ENCODE results near the gene F2RL3. TPM values are rescaled to one million over a fixed set of nuclear protein-coding genes. Genes with fewer than 3 reads are reported as not detected.
"Not testable (repeated sequence)": the region's sequence is repeated elsewhere in the genome, so short reads cannot be mapped to it uniquely, and the experiment has no call there.

F2RL3 gene
- total RNA-seq, 2 donors from 2014 or later, result 1.6 to 2.1 TPM

- 76 to 83% methylated on average over 1 of the region's 1 CpG for WGBS, 2 donors
- H3K27me3 ChIP-seq, result no peaks in the 10 kb centered on the region
- ATAC-seq (no peak), DNase-seq (no peak)
- intact Hi-C loops (cut with DNase I), result no loop called here
- TF ChIP-seq POLR2A (IDR thresholded peaks at IDR 0.05), result no peak
- TF ChIP-seq, protein P1, sequence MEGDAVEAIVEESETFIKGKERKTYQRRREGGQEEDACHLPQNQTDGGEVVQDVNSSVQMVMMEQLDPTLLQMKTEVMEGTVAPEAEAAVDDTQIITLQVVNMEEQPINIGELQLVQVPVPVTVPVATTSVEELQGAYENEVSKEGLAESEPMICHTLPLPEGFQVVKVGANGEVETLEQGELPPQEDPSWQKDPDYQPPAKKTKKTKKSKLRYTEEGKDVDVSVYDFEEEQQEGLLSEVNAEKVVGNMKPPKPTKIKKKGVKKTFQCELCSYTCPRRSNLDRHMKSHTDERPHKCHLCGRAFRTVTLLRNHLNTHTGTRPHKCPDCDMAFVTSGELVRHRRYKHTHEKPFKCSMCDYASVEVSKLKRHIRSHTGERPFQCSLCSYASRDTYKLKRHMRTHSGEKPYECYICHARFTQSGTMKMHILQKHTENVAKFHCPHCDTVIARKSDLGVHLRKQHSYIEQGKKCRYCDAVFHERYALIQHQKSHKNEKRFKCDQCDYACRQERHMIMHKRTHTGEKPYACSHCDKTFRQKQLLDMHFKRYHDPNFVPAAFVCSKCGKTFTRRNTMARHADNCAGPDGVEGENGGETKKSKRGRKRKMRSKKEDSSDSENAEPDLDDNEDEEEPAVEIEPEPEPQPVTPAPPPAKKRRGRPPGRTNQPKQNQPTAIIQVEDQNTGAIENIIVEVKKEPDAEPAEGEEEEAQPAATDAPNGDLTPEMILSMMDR (IDR thresholded peaks at IDR 0.05), result no peak
- H3K4me1 ChIP-seq, result no peaks in the 10 kb centered on the region
- peaks cover 0 to 4% (median 0%) of the 10 kb centered on the region in 3 donors for H3K9me3 ChIP-seq
- no peak overlapping the region for H3K27ac ChIP-seq
- no peaks in the 10 kb centered on the region for H3K36me3 ChIP-seq (replicated peaks in 1 of 2; ENCODE audit: insufficient read depth in 1 of 2, low read depth in 2 of 2)
- H3K4me3 ChIP-seq, result no peak overlapping the region
Measured at GRCh38 chr19:16934489-16934888, 45.7 kb downstream of the F2RL3 start.

GRCh38 chr19:16936901-16937300 lies 48.1 kb downstream of the F2RL3 start:
- TF ChIP-seq POLR2A (IDR thresholded peaks at IDR 0.05), result no peak
- TF ChIP-seq, protein P1 (IDR thresholded peaks at IDR 0.05), result no peak
- Histone ChIP-seq H3K27ac (no peak overlapping the region), H3K4me1 (no peaks in the 10 kb centered on the region), H3K27me3 (no peaks in the 10 kb centered on the region), H3K4me3 (no peak overlapping the region), H3K36me3 (replicated peaks in 1 of 2; ENCODE audit: insufficient read depth in 1 of 2, low read depth in 2 of 2) (no peaks in the 10 kb centered on the region), H3K9me3 (peaks cover 0 to 3% (median 0%) of the 10 kb centered on the region in 3 donors)
- ATAC-seq (no peak), DNase-seq (no peak)
- 32 to 54% methylated on average over 2 of the region's 2 CpGs for WGBS, 2 donors
- intact Hi-C loops (cut with DNase I), result no loop called here

GRCh38 chr19:16937796-16938195 lies 49.0 kb downstream of the F2RL3 start:
- H3K4me1 ChIP-seq; ATAC-seq; H3K36me3 ChIP-seq (replicated peaks in 1 of 2; ENCODE audit: insufficient read depth in 1 of 2, low read depth in 2 of 2); H3K9me3 ChIP-seq; H3K27ac ChIP-seq; H3K27me3 ChIP-seq; DNase-seq; intact Hi-C loops (cut with DNase I); H3K4me3 ChIP-seq: not testable (repeated sequence)
- WGBS, 2 donors, result 92% methylated on average over 6 to 12 of the region's 12 CpGs

DNA sequence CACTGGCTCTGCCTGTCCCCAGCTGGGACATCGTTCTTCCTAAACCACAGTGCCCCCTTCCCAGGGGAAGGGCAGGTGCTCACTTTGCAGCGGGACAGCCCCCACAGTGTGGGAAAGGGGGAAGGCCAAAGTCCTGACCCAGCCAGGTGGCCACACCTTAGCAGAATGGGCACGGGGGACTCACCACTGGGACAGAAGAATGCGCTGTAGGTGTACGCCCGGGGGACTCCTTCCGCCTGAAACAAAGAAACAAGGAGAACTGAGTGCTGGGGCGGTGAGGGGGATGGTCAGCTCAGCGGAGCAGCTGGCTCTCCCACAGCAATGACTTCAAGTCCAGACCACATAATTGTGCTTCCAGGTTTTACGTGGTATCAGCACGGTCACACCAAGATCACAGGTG lies 49.4 kb downstream of the F2RL3 start:
- TF ChIP-seq, protein P1 (IDR thresholded peaks at IDR 0.05), result no peak
- ATAC-seq, result no peak
- WGBS, 2 donors, result 65 to 69% methylated on average over 4 to 11 of the region's 11 CpGs
- Histone ChIP-seq H3K27ac (no peak overlapping the region), H3K4me3 (no peak overlapping the region), H3K4me1 (no peaks in the 10 kb centered on the region), H3K9me3 (peaks cover 0 to 3% (median 0%) of the 10 kb centered on the region in 3 donors), H3K36me3 (replicated peaks in 1 of 2; ENCODE audit: insufficient read depth in 1 of 2, low read depth in 2 of 2) (no peaks in the 10 kb centered on the region), H3K27me3 (no peaks in the 10 kb centered on the region)
- DNase-seq, result no peak
- intact Hi-C loops (cut with DNase I), result no loop called here

- H3K4me3 ChIP-seq; H3K36me3 ChIP-seq (replicated peaks in 1 of 2; ENCODE audit: insufficient read depth in 1 of 2, low read depth in 2 of 2); ATAC-seq; H3K27ac ChIP-seq; H3K27me3 ChIP-seq; H3K9me3 ChIP-seq; intact Hi-C loops (cut with DNase I); DNase-seq; H3K4me1 ChIP-seq: not testable (repeated sequence)
- 88 to 91% methylated on average over 7 of the region's 7 CpGs for WGBS, 2 donors
Measured at GRCh38 chr19:16940063-16940462, 51.3 kb downstream of the F2RL3 start.

DNA sequence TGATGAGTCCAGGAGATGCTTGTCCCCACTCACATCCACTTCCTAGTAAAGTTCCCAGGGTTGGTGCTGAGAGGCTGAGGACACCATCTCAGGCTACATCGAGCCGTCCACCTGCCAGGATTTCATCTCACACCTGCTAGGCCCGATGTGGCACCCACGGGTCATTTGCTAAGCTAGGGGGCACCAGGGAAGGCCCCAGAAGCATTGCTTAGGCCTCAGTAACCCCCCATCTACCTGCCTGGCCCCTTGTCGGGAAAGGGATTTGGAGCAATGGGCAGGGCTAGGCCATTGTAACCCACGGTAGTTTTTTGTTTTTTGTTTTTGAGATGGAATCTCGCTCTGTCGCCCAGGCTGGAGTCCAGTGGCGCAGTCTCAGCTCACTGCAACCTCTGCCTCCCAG lies 51.8 kb downstream of the F2RL3 start:
- intact Hi-C loops (cut with DNase I), result no loop called here
- no peaks in the 10 kb centered on the region for H3K4me1 ChIP-seq
- TF ChIP-seq, protein P1 (IDR thresholded peaks at IDR 0.05), result no peak
- TF ChIP-seq POLR2A (IDR thresholded peaks at IDR 0.05), result no peak
- DNase-seq, result no peak
- no peak for ATAC-seq
- H3K9me3 ChIP-seq, result no peaks in the 10 kb centered on the region
- WGBS, 2 donors, result 73 to 75% methylated on average over 9 of the region's 9 CpGs
- H3K36me3 ChIP-seq (replicated peaks in 1 of 2; ENCODE audit: insufficient read depth in 1 of 2, low read depth in 2 of 2), result no peaks in the 10 kb centered on the region
- no peak overlapping the region for H3K4me3 ChIP-seq
- no peak overlapping the region for H3K27ac ChIP-seq
- no peaks in the 10 kb centered on the region for H3K27me3 ChIP-seq
